Ovary (tissue), 9 donors: ENCODE results near the gene TMEM184C. TPM values are rescaled to one million over a fixed set of nuclear protein-coding genes. Genes with fewer than 3 reads are reported as not detected.

Source experiments
- DNase-seq, 5 donors: peaks; one replicate each; pipeline ENCODE4 v3.0.0-alpha.2; 2019 to 2020
- H3K27ac ChIP-seq, 2 donors: fragments of 200-600 bp; one replicate each; pipeline versions ENCODE4 v1.5.1 to v1.8.0; 2019 to 2022
- H3K27me3 ChIP-seq: fragments of 200-600 bp; one replicate; pipeline ENCODE4 v1.8.0; 2022
- H3K36me3 ChIP-seq: fragments of 200-600 bp; sonication (generic); one replicate; pipeline ENCODE4 v1.5.1; 2019
- H3K4me1 ChIP-seq: one replicate; pipeline ENCODE4 v1.8.1; 2013; ENCODE audit warnings: mild to moderate bottlenecking, moderate library complexity; ENCODE audit not compliant: insufficient read depth
- H3K4me3 ChIP-seq: fragments of 200-600 bp; sonication (generic); one replicate; pipeline ENCODE4 v1.5.1; 2017
- H3K9me3 ChIP-seq, 2 donors: fragments of 200-600 bp in 1 of 2; sonication (generic) in 1 of 2; one replicate each; pipeline versions ENCODE4 v1.5.1 to v1.8.1; 2013 to 2019; ENCODE audit warnings: mild to moderate bottlenecking in 1 of 2, moderate library complexity in 1 of 2
- EP300 ChIP-seq: sonication (generic); formaldehyde crosslinking; IDR thresholded peaks from one replicate; pipeline ENCODE4 v1.6.1; 2017; ENCODE audit warnings: antibody characterized with exemption
- POLR2A ChIP-seq: fragments of 450-650 bp; IDR thresholded peaks from one replicate; pipeline ENCODE4 v1.6.1; 2017; ENCODE audit warnings: antibody characterized with exemption, mild to moderate bottlenecking, moderate library complexity
- WGBS, 3 donors: extraction: QIAGEN DNeasy Blood & Tissue Kit in 1 of 3; methylation state at CpG; one replicate each; pipeline versions ENCODE4 v1.1.5 to v1.1.7; 2013 to 2017; 5-methylcytosine and 5-hydroxymethylcytosine counted together
- intact Hi-C, 4 donors: fragments of 100-400 bp; cut with DNase I; formaldehyde crosslinking; loops; one replicate each; pipeline versions ENCODE4 v1.11.0 to v1.15.1; 2022 to 2023
- polyA plus RNA-seq, 2 donors: library from polyadenylated mRNA; stranded (reverse); fragments of 200-250 nt in 1 of 2; fragments of 350-450 nt in 1 of 2; fragmentation: Illumina TruSeq in 1 of 2; extraction: RNeasy Lipid Tissue Mini Kit (QIAGEN cat#74804) in 1 of 2; gene quantifications; one replicate each; pipeline ENCODE4 v1.2.3, GENCODE V29; 2013 to 2014
- total RNA-seq, 7 donors: library from RNA; depleted of rRNA in 2 of 7; stranded (reverse); fragments of >200 nt in 2 of 7; fragmentation: NEBNext Ultra II Directional in 3 of 7; extraction: Animal tissue kit (Norgen Biotek cat#: 25700) in 3 of 7; gene quantifications; one replicate each; pipeline versions ENCODE4 v1.1.0 to v1.2.4, GENCODE V29; 2016 to 2023
- TF ChIP-seq, protein P1 (sequence below), 3 donors: fragments of 450-650 bp in 2 of 3; fragments of 200-600 bp in 1 of 3; IDR thresholded peaks; one replicate each; pipeline versions ENCODE4 v1.5.1 to v1.8.0; 2016 to 2022; ENCODE audit warnings: antibody characterized with exemption in 3 of 3, mild to moderate bottlenecking in 1 of 3
- donor health status: DM: no; HTN: no; CAD: no; lungs with moderate emphysema.
- donor health status: DM: no; HTN: no; CAD: no.
- donor health status: Bipolar disorder and iron deficiency.
- donor health status: DM: yes; HTN: yes; CAD: no.
- donor health status: DM: no; HTN: no; CAD: no.
- donor health status: DM: yes; HTN: yes; CAD: no.

Gene TMEM184C
- total and polyA plus RNA-seq, 9 donors, result 12.9 to 32.0 (median 27.6) TPM

DNA sequence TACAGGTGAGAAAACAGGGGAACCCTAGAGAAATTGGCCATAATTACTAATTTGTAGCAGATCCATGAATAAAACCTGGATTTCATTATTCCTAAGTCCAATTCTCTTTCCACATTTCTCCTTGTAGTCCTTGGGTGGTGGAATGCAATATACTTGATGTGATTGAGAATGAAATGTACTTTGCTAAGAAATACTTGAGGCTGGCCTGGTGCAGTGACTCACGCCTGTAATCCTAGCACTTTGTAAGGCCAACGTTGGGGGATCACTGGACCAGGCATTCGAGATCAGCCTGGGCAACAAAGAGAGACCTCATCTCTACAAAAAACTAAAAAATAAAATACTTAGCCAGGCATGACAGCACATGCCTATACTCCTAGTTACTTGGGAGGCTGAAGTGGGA is 15.9 kb downstream of the TMEM184C start:
- H3K27ac ChIP-seq, result no peak overlapping the region
- H3K9me3 ChIP-seq, result no peaks in the 10 kb centered on the region
- no peaks in the 10 kb centered on the region for H3K36me3 ChIP-seq
- no peaks in the 10 kb centered on the region for H3K27me3 ChIP-seq
- no peak overlapping the region for H3K4me3 ChIP-seq
- peaks cover 2% of the 10 kb centered on the region for H3K4me1 ChIP-seq
- TF ChIP-seq, protein P1, sequence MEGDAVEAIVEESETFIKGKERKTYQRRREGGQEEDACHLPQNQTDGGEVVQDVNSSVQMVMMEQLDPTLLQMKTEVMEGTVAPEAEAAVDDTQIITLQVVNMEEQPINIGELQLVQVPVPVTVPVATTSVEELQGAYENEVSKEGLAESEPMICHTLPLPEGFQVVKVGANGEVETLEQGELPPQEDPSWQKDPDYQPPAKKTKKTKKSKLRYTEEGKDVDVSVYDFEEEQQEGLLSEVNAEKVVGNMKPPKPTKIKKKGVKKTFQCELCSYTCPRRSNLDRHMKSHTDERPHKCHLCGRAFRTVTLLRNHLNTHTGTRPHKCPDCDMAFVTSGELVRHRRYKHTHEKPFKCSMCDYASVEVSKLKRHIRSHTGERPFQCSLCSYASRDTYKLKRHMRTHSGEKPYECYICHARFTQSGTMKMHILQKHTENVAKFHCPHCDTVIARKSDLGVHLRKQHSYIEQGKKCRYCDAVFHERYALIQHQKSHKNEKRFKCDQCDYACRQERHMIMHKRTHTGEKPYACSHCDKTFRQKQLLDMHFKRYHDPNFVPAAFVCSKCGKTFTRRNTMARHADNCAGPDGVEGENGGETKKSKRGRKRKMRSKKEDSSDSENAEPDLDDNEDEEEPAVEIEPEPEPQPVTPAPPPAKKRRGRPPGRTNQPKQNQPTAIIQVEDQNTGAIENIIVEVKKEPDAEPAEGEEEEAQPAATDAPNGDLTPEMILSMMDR (IDR thresholded peaks at IDR 0.05), result no peak
- TF ChIP-seq EP300 (no peak), POLR2A (no peak)
- intact Hi-C loops, result no loop called here
- DNase-seq, result no peak
- WGBS, 3 donors, result 59 to 75% (median 66%) methylated on average over 3 of the region's 3 CpGs

DNA sequence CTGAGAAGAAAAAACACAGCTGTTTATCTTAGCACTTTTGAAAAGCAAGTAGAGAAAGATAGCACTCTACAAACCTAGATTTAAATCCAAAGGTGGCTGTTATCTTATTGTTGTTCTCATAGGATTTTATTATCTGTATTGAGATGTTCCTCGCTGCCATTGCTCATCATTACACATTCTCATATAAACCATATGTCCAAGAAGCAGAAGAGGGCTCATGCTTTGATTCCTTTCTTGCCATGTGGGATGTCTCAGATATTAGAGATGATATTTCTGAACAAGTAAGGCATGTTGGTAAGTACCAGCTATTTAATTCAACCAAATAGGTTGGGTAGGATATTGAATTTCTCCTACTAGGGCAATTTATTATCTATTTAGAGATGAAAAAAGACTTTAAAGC is 16.4 kb downstream of the TMEM184C start:
- Histone ChIP-seq H3K4me1 (peaks cover 2% of the 10 kb centered on the region), H3K27me3 (no peaks in the 10 kb centered on the region), H3K36me3 (no peaks in the 10 kb centered on the region), H3K9me3 (no peaks in the 10 kb centered on the region), H3K4me3 (no peak overlapping the region), H3K27ac (no peak overlapping the region)
- WGBS, 3 donors, result 56 to 73% (median 57%) methylated on average over 1 of the region's 1 CpG
- TF ChIP-seq EP300 (no peak), POLR2A (no peak)
- TF ChIP-seq, protein P1 (IDR thresholded peaks at IDR 0.05), result no peak
- intact Hi-C loops, result no loop called here
- no peak for DNase-seq

DNA sequence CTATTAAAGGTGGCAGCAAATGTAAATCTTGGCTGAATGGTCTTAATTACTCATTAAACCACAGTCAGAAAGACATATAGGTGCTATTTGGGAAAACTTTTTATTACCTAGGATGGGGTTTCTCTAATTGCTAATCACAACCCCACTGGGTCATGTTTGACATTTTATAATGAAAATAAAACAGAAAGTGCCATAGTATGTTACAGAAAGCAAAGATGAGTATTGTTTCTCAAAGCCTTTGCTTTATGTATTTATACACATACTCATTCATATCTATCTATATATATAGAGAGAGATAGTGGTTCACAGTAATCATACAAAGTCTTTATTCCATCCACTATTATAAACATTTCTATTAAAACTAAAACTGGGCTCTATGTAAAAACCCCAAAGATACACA is 18.2 kb downstream of the TMEM184C start:
- TF ChIP-seq POLR2A (no peak), EP300 (no peak)
- TF ChIP-seq, protein P1 (IDR thresholded peaks at IDR 0.05), result no peak
- intact Hi-C loops, result no loop called here
- H3K27me3 ChIP-seq, result no peaks in the 10 kb centered on the region
- DNase-seq, result no peak
- H3K36me3 ChIP-seq, result no peaks in the 10 kb centered on the region
- no peak overlapping the region for H3K27ac ChIP-seq
- H3K4me1 ChIP-seq, result peaks cover 2% of the 10 kb centered on the region
- no peaks in the 10 kb centered on the region for H3K9me3 ChIP-seq
- no peak overlapping the region for H3K4me3 ChIP-seq

- Histone ChIP-seq H3K36me3 (no peaks in the 10 kb centered on the region), H3K27me3 (no peaks in the 10 kb centered on the region), H3K27ac (no peak overlapping the region), H3K9me3 (no peaks in the 10 kb centered on the region), H3K4me3 (no peak overlapping the region), H3K4me1 (no peaks in the 10 kb centered on the region)
- no peak for TF ChIP-seq POLR2A
- no peak for TF ChIP-seq EP300
- TF ChIP-seq, protein P1 (IDR thresholded peaks at IDR 0.05), result no peak
- intact Hi-C loops, result no loop called here
- WGBS, 3 donors, result 68 to 77% (median 75%) methylated on average over 1 of the region's 1 CpG
- DNase-seq, result no peak
These were observed 21.2 kb downstream of the TMEM184C start for GRCh38 chr4:147638365-147638764.

- H3K27me3 ChIP-seq, result no peaks in the 10 kb centered on the region
- TF ChIP-seq, protein P1 (IDR thresholded peaks at IDR 0.05), result no peak
- no peak for TF ChIP-seq EP300
- TF ChIP-seq POLR2A, result no peak
- intact Hi-C loops, result no loop called here
- DNase-seq, result no peak
- WGBS, 3 donors, result 69 to 73% (median 72%) methylated on average over 2 of the region's 2 CpGs
- no peaks in the 10 kb centered on the region for H3K36me3 ChIP-seq
- no peak overlapping the region for H3K4me3 ChIP-seq
- H3K27ac ChIP-seq, result no peak overlapping the region
- no peaks in the 10 kb centered on the region for H3K9me3 ChIP-seq
- H3K4me1 ChIP-seq, result no peaks in the 10 kb centered on the region
These were observed 21.7 kb downstream of the TMEM184C start for GRCh38 chr4:147638942-147639341.
